Measurements from ENCODE around the gene DLGAP5. TPM values are rescaled to one million over a fixed set of nuclear protein-coding genes. Genes with fewer than 3 reads are reported as not detected.

The DLGAP5 gene
- total RNA-seq, 1 experiment from 2014 or later: 118 TPM

GRCh38 chr14:55238019-55238680, 46.8 kb upstream of the DLGAP5 start:
- no peak for DNase-seq
- no peak overlapping the region for H3K23ac ChIP-seq (ENCODE audit: insufficient read length, low read depth, low read length)
- no peak overlapping the region for H3K4me2 ChIP-seq (ENCODE audit: insufficient read depth, insufficient read length, low read length)
- H3K9ac ChIP-seq (ENCODE audit: extremely low read depth, insufficient read length, low read length): no peak overlapping the region
- H3K56ac ChIP-seq (ENCODE audit: insufficient read length, low read depth, low read length): no peak overlapping the region
- H3K4me1 Mint-ChIP-seq: peaks cover 4 to 9% of the 10 kb centered on the region in 2 experiments; a peak in 3 of 4 replicates
- H3K27ac Mint-ChIP-seq: no peak overlapping the region
- no peaks in the 10 kb centered on the region for H4K20me1 ChIP-seq (ENCODE audit: control insufficient read depth, insufficient read depth, insufficient read length)
- no peaks in the 10 kb centered on the region for H3K9me3 ChIP-seq (ENCODE audit: control insufficient read depth, low read depth, low read length)
- no peaks in the 10 kb centered on the region for H3K27me3 ChIP-seq (ENCODE audit: insufficient read depth, low read length)
- H3K79me1 ChIP-seq (ENCODE audit: insufficient read depth, low read depth, low read length, poor library complexity, severe bottlenecking): no peaks in the 10 kb centered on the region
- no peaks in the 10 kb centered on the region for H3K79me2 ChIP-seq (ENCODE audit: insufficient read depth, low read length)
- no peak overlapping the region for H2AFZ ChIP-seq (ENCODE audit: low read length)
- no peak overlapping the region for H2BK120ac ChIP-seq (ENCODE audit: low read depth, low read length, poor library complexity, severe bottlenecking)
- WGBS (ENCODE audit: extremely low coverage, insufficient read length, low lambda C conversion rate): no CpG with 5 or more reads among the region's 12 CpGs
- no peaks in the 10 kb centered on the region; a peak in 1 of 7 replicates for H3K36me3 Mint-ChIP-seq (ENCODE audit: insufficient read depth in 1 of 3, low read depth in 3 of 3)
- no peak overlapping the region for H2BK15ac ChIP-seq (ENCODE audit: low read depth, low read length)
- H3K4ac ChIP-seq (ENCODE audit: low read depth, low read length): no peak overlapping the region
- H3K4me3 Mint-ChIP-seq: no peak overlapping the region
- no peak overlapping the region for H2BK20ac ChIP-seq (ENCODE audit: low read depth, low read length, poor library complexity, severe bottlenecking)
- H2AK5ac ChIP-seq (ENCODE audit: insufficient read length, low read length): no peak overlapping the region
- H4K5ac ChIP-seq (ENCODE audit: insufficient read length, low read depth, low read length): no peak overlapping the region
- no peak overlapping the region for H4K91ac ChIP-seq (ENCODE audit: insufficient read length, low read depth, low read length)
- H3K14ac ChIP-seq (ENCODE audit: insufficient read depth, low read length): no peak overlapping the region
- H3K4me1 ChIP-seq (ENCODE audit: insufficient read depth, low read length): no peaks in the 10 kb centered on the region; the same call in 1 of the 2 replicates
- no peaks in the 10 kb centered on the region for H3K9me3 Mint-ChIP-seq
- no peak overlapping the region for H3K27ac ChIP-seq (ENCODE audit: insufficient read length, low read depth, low read length)
- TF ChIP-seq CTCF (conservative IDR thresholded peaks at IDR 0.05): no peak
- no peak overlapping the region for H3T11ph ChIP-seq (ENCODE audit: low read length)
- H2BK5ac ChIP-seq (ENCODE audit: insufficient read length, low read length): no peak overlapping the region
- H4K8ac ChIP-seq (replicated peaks; ENCODE audit: insufficient read length, low read depth, low read length): no peak overlapping the region
- no peaks in the 10 kb centered on the region for H3K23me2 ChIP-seq (ENCODE audit: insufficient read length, low read depth, low read length, poor library complexity, severe bottlenecking)
- H3K18ac ChIP-seq (ENCODE audit: insufficient read length, low read depth, low read length): no peak overlapping the region
- no peak overlapping the region for H2BK12ac ChIP-seq (ENCODE audit: insufficient read length, low read depth, low read length)
- peaks cover 35% of the 10 kb centered on the region for H3K27me3 Mint-ChIP-seq (ENCODE audit: low read depth)

Measured in H9 (cell line).